Ishikawa (cell line): ENCODE data around the gene SNORC.

Source experiments
- CEBPB ChIP-seq: IDR thresholded peaks from 2 replicates; pipeline ENCODE4 v1.6.1; 2012
- CREB1 ChIP-seq: IDR thresholded peaks from 2 replicates; pipeline ENCODE4 v1.6.1; 2012; ENCODE audit warnings: low read depth
- EGR1 ChIP-seq: IDR thresholded peaks from 2 replicates; pipeline ENCODE4 v1.6.1; 2012
- EP300 ChIP-seq: IDR thresholded peaks from 2 replicates; pipeline ENCODE4 v1.6.1; 2012; ENCODE audit warnings: borderline replicate concordance
- FOXM1 ChIP-seq: IDR thresholded peaks from 2 replicates; pipeline ENCODE4 v1.6.1; 2012; ENCODE audit warnings: low read depth, borderline replicate concordance
- MAX ChIP-seq: IDR thresholded peaks from 2 replicates; pipeline ENCODE4 v1.6.1; 2012
- NFIC ChIP-seq: IDR thresholded peaks from 2 replicates; pipeline ENCODE4 v1.6.1; 2012
- RAD21 ChIP-seq: IDR thresholded peaks from 2 replicates; pipeline ENCODE4 v1.6.1; 2012; ENCODE audit warnings: low read depth
- REST ChIP-seq: IDR thresholded peaks from 2 replicates; pipeline ENCODE4 v1.6.1; 2012; ENCODE audit warnings: low read depth, mild to moderate bottlenecking
- TAF1 ChIP-seq: IDR thresholded peaks from 2 replicates; pipeline ENCODE4 v1.6.1; 2012; ENCODE audit warnings: low read depth, mild to moderate bottlenecking
- TCF12 ChIP-seq: IDR thresholded peaks from 2 replicates; pipeline ENCODE4 v1.6.1; 2012; ENCODE audit warnings: low read depth
- TEAD4 ChIP-seq: IDR thresholded peaks from 2 replicates; pipeline ENCODE4 v1.6.1; 2012
- USF1 ChIP-seq: IDR thresholded peaks from 2 replicates; pipeline ENCODE4 v1.6.1; 2012
- YY1 ChIP-seq: IDR thresholded peaks from 2 replicates; pipeline ENCODE4 v1.6.1; 2012; ENCODE audit warnings: low read depth
- ZBTB7A ChIP-seq: IDR thresholded peaks from 2 replicates; pipeline ENCODE4 v1.6.1; 2012; ENCODE audit warnings: low read depth

SNORC gene

GRCh38 chr2:232870018-232870765 lies at the start of gene SNORC:
TSS of gene SNORC (plus strand) at chr2:232870264. CDS start at chr2:232870342, 78 bp downstream.
- TF ChIP-seq TCF12 (no peak), TEAD4 (no peak), RAD21 (no peak), EP300 (no peak), CEBPB (no peak), YY1 (no peak), ZBTB7A (no peak), FOXM1 (no peak), CREB1 (no peak), USF1 (no peak)

GRCh38 chr2:232829988-232830387 lies 40.1 kb upstream of the SNORC start:
- TF ChIP-seq REST, result no peak
- TF ChIP-seq MAX, result no peak
- no peak for TF ChIP-seq FOXM1
- TF ChIP-seq USF1, result no peak
- TF ChIP-seq YY1, result no peak
- no peak for TF ChIP-seq TCF12
- no peak for TF ChIP-seq ZBTB7A
- no peak for TF ChIP-seq NFIC
- no peak for TF ChIP-seq CREB1
- no peak for TF ChIP-seq EGR1
- TF ChIP-seq TAF1, result no peak

- no peak for TF ChIP-seq CREB1
- no peak for TF ChIP-seq FOXM1
- no peak for TF ChIP-seq TCF12
- TF ChIP-seq EP300, result no peak
- no peak for TF ChIP-seq REST
- TF ChIP-seq MAX, result no peak
- TF ChIP-seq NFIC, result no peak
- no peak for TF ChIP-seq RAD21
- no peak for TF ChIP-seq YY1
- no peak for TF ChIP-seq EGR1
- TF ChIP-seq TEAD4, result no peak
- TF ChIP-seq USF1, result no peak
- TF ChIP-seq ZBTB7A, result no peak
- TF ChIP-seq TAF1, result no peak
- TF ChIP-seq CEBPB, result no peak
Observed at GRCh38 chr2:232831496-232831895, 38.6 kb upstream of the SNORC start.

- TF ChIP-seq EGR1, result no peak
- no peak for TF ChIP-seq NFIC
- TF ChIP-seq EP300, result no peak
- TF ChIP-seq ZBTB7A, result no peak
- no peak for TF ChIP-seq REST
- no peak for TF ChIP-seq TCF12
Observed at GRCh38 chr2:232833830-232834229, 36.2 kb upstream of the SNORC start.
